ENCODE data around the gene ACAP2. TPM values are rescaled to one million over a fixed set of nuclear protein-coding genes. Genes with fewer than 3 reads are reported as not detected.
"Not testable (repeated sequence)": the region's sequence is repeated elsewhere in the genome, so short reads cannot be mapped to it uniquely, and the experiment has no call there.

Gene ACAP2
- polyA plus RNA-seq, 1 experiment, result 50.2 TPM

- no peak overlapping the region for H3K27ac ChIP-seq (ENCODE audit: low read depth, low read length)
- no peak overlapping the region for H3K4me3 ChIP-seq (ENCODE audit: low read depth, low read length)
- CTCF ChIA-PET, result interaction anchor here (0.6 kb wide), 1 partner anchor 14 kb away, joined by 3 read pairs; no protein-coding TSS in a partner anchor
- TF ChIP-seq CTCF (IDR thresholded peaks at IDR 0.05; ENCODE audit: low read depth, low read length), result no peak
- POLR2A ChIA-PET, result no interaction called here
- no peak for DNase-seq (ENCODE audit: low read depth, low spot score)
- H3K9me3 ChIP-seq (ENCODE audit: control insufficient read depth, insufficient read depth, low read length), result no peaks in the 10 kb centered on the region; the same call in none of the 2 replicates
- no peaks in the 10 kb centered on the region for H3K27me3 ChIP-seq (ENCODE audit: control insufficient read depth, insufficient read depth, low read length)
These were observed 206.6 kb downstream of the ACAP2 start for GRCh38 chr3:195236076-195236798.

GRCh38 chr3:195230244-195230643 is 212.6 kb downstream of the ACAP2 start:
- Histone ChIP-seq H3K4me3 (ENCODE audit: low read depth, low read length) (no peak overlapping the region), H3K27ac (ENCODE audit: low read depth, low read length) (no peak overlapping the region), H3K27me3 (ENCODE audit: control insufficient read depth, insufficient read depth, low read length) (no peaks in the 10 kb centered on the region), H3K9me3 (ENCODE audit: control insufficient read depth, insufficient read depth, low read length) (no peaks in the 10 kb centered on the region)
- ChIA-PET CTCF (no interaction called here), POLR2A (no interaction called here)
- TF ChIP-seq CTCF (IDR thresholded peaks at IDR 0.05; ENCODE audit: low read depth, low read length), result no peak
- no peak for DNase-seq (ENCODE audit: low read depth, low spot score)

- CTCF ChIA-PET; H3K27ac ChIP-seq (ENCODE audit: low read depth, low read length); POLR2A ChIA-PET; H3K4me3 ChIP-seq (ENCODE audit: low read depth, low read length); H3K27me3 ChIP-seq (ENCODE audit: control insufficient read depth, insufficient read depth, low read length); DNase-seq (ENCODE audit: low read depth, low spot score); H3K9me3 ChIP-seq (ENCODE audit: control insufficient read depth, insufficient read depth, low read length): not testable (repeated sequence)
These were observed 213.9 kb downstream of the ACAP2 start for GRCh38 chr3:195228886-195229285.

GRCh38 chr3:195227871-195228270 is 214.9 kb downstream of the ACAP2 start:
- H3K9me3 ChIP-seq (ENCODE audit: control insufficient read depth, insufficient read depth, low read length), result no peaks in the 10 kb centered on the region
- H3K27me3 ChIP-seq (ENCODE audit: control insufficient read depth, insufficient read depth, low read length), result no peaks in the 10 kb centered on the region
- DNase-seq (ENCODE audit: low read depth, low spot score), result no peak
- POLR2A ChIA-PET, result interaction anchor here (0.6 kb wide), 1 partner anchor 42 kb away, joined by 4 read pairs; no protein-coding TSS in a partner anchor
- no peak for TF ChIP-seq CTCF (IDR thresholded peaks at IDR 0.05; ENCODE audit: low read depth, low read length)
- CTCF ChIA-PET, result interaction anchor here (1.6 to 1.7 kb wide), 2 partner anchors 65 to 545 kb away, joined by 3 to 7 read pairs; no protein-coding TSS in a partner anchor
- no peak overlapping the region for H3K4me3 ChIP-seq (ENCODE audit: low read depth, low read length)
- H3K27ac ChIP-seq (ENCODE audit: low read depth, low read length), result no peak overlapping the region

GRCh38 chr3:195226900-195227447 is 215.8 kb downstream of the ACAP2 start:
- Histone ChIP-seq H3K4me3 (ENCODE audit: low read depth, low read length) (no peak overlapping the region), H3K27me3 (ENCODE audit: control insufficient read depth, insufficient read depth, low read length) (no peaks in the 10 kb centered on the region), H3K27ac (ENCODE audit: low read depth, low read length) (no peak overlapping the region), H3K9me3 (ENCODE audit: control insufficient read depth, insufficient read depth, low read length) (no peaks in the 10 kb centered on the region)
- no peak for DNase-seq (ENCODE audit: low read depth, low spot score)
- TF ChIP-seq CTCF (IDR thresholded peaks at IDR 0.05; ENCODE audit: low read depth, low read length), result peak; percentile 57
- ChIA-PET POLR2A (interaction anchor here (0.6 kb wide), 1 partner anchor 41 kb away, joined by 4 read pairs; no protein-coding TSS in a partner anchor), CTCF (interaction anchor here (1.0 to 1.7 kb wide), 6 partner anchors 43 to 555 kb away, joined by 3 to 7 read pairs (median 3); partner anchors contain the start of gene LSG1)

Measured in AG04450 (cell line).